Upper lobe of left lung (tissue), 4 donors: ENCODE measurements around the gene IFRD1.

Source experiments
- POLR2AphosphoS5 ChIP-seq, 2 donors: sonication (generic); formaldehyde crosslinking; IDR thresholded peaks; one replicate each; pipeline ENCODE4 v1.5.1; 2017; ENCODE audit warnings: antibody characterized with exemption in 2 of 2
- TF ChIP-seq, protein P1 (sequence below), 6 experiments: fragments of 450-650 bp in 4 of 6; fragments of 200-600 bp in 2 of 6; sonication (generic) in 2 of 6; IDR thresholded peaks; one replicate each; pipeline ENCODE4 v1.5.1; 2016 to 2019; ENCODE audit warnings: antibody characterized with exemption in 6 of 6

DNA sequence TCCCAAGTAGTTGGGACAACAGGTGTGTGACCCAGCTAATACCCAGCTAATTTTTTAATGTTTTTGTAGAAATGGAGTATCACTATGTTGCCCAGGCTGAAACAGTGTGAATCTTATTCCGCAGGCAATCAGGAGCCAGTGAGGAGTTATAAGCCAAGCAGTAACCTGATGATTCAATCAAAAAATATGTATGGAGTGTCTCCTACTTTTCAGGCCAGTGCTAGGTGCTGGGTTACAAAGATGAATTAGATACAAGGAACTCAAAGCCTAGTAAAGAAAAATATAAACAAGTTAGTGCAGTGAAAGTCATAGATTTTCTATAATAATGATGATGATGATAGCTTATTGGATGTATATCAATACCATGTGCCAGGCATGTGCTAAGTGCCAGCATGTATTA, 13.2 kb upstream of the IFRD1 start:
- TF ChIP-seq, protein P1, sequence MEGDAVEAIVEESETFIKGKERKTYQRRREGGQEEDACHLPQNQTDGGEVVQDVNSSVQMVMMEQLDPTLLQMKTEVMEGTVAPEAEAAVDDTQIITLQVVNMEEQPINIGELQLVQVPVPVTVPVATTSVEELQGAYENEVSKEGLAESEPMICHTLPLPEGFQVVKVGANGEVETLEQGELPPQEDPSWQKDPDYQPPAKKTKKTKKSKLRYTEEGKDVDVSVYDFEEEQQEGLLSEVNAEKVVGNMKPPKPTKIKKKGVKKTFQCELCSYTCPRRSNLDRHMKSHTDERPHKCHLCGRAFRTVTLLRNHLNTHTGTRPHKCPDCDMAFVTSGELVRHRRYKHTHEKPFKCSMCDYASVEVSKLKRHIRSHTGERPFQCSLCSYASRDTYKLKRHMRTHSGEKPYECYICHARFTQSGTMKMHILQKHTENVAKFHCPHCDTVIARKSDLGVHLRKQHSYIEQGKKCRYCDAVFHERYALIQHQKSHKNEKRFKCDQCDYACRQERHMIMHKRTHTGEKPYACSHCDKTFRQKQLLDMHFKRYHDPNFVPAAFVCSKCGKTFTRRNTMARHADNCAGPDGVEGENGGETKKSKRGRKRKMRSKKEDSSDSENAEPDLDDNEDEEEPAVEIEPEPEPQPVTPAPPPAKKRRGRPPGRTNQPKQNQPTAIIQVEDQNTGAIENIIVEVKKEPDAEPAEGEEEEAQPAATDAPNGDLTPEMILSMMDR (IDR thresholded peaks at IDR 0.05), result no peak
- TF ChIP-seq POLR2AphosphoS5 (IDR thresholded peaks at IDR 0.05), result no peak
